Activated CD8-positive, alpha-beta memory T cell treated with anti-CD3 and anti-CD28 coated beads, Interleukin-2, amount 50 U/mL, for 24 hours (primary cell): ENCODE results near the gene GTF2F2.

Source experiments
- DNase-seq: peaks from one replicate; pipeline ENCODE4 v3.0.0-alpha.2; 2020; ENCODE audit errors: extremely low read depth

Gene GTF2F2

GRCh38 chr13:45333251-45333976, 213.1 kb downstream of the GTF2F2 start:
- no peak for DNase-seq
